OCI-LY7 (cell line): ENCODE measurements around the gene DIABLO.
"Not testable (repeated sequence)": the region's sequence is repeated elsewhere in the genome, so short reads cannot be mapped to it uniquely, and the experiment has no call there.

ENCODE experiments used
- EZH2phosphoT487 ChIP-seq: fragments of 200-600 bp; sonication (generic); IDR thresholded peaks from 2 replicates; pipeline ENCODE4 v1.6.1; 2018; ENCODE audit warnings: low read depth, borderline replicate concordance, mild to moderate bottlenecking, mixed run types, antibody characterized with exemption, low read length, moderate library complexity, mixed read lengths
- TF ChIP-seq, protein P1 (sequence below): fragments of 200-600 bp; sonication (generic); conservative IDR thresholded peaks from 2 replicates; pipeline ENCODE4 v1.5.1; 2014; ENCODE audit warnings: mild to moderate bottlenecking, antibody characterized with exemption, low read length, moderate library complexity, mixed read lengths

- TF ChIP-seq, protein P1, sequence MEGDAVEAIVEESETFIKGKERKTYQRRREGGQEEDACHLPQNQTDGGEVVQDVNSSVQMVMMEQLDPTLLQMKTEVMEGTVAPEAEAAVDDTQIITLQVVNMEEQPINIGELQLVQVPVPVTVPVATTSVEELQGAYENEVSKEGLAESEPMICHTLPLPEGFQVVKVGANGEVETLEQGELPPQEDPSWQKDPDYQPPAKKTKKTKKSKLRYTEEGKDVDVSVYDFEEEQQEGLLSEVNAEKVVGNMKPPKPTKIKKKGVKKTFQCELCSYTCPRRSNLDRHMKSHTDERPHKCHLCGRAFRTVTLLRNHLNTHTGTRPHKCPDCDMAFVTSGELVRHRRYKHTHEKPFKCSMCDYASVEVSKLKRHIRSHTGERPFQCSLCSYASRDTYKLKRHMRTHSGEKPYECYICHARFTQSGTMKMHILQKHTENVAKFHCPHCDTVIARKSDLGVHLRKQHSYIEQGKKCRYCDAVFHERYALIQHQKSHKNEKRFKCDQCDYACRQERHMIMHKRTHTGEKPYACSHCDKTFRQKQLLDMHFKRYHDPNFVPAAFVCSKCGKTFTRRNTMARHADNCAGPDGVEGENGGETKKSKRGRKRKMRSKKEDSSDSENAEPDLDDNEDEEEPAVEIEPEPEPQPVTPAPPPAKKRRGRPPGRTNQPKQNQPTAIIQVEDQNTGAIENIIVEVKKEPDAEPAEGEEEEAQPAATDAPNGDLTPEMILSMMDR, result not testable (repeated sequence)
- not testable (repeated sequence) for TF ChIP-seq EZH2phosphoT487
These were observed 33.1 kb upstream of the DIABLO start for GRCh38 chr12:122258939-122259338.
